Measurements from ENCODE around the gene KCNT1.

The KCNT1 gene

DNA sequence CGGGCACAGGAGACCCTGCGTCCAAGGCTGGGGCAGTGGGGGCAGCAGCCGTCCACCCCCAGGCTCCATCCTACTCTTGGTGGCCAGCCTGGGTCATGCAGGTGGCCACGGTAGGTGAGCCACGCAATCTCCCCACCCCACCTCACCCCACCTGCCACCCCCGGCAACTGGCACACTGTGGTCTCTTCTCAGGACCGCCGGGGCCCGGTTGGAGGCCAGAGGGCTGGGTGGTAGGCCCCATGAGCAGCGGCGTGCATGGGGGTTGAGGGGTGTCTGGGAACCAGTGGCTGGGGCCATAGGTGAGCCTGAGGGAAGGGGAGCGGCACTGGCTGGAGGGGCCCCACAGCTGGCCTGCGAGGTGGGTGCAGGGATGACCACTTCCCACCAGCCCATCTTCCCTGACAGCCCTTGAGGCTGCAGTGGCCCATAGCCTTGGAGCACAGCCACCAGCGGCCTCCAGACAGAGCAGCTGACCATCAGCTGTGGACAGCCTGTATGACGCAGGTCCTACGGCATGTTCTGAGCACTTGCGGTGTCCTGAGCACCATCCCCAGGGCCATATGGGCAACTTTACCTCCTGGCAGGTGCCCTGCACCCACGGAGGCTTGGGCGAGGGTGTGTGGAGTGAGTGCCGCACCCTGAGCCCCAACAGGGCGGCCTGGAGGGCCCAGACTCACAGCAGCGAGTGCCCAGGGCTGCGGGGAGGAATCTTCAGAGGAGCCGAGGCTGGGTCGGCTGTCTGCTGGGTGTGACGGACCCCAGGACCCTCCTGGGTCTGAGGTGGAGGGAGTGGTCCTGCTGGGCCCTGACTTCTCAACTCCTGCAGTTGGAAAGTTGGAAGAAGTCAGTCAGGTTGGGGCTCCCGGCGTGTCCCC is 47.4 kb downstream of the KCNT1 start:
- no peak overlapping the region for H3K4me3 ChIP-seq (ENCODE audit: low read depth, low read length)
- DNase-seq (ENCODE audit: low read depth): no peak
- TF ChIP-seq, protein P1, sequence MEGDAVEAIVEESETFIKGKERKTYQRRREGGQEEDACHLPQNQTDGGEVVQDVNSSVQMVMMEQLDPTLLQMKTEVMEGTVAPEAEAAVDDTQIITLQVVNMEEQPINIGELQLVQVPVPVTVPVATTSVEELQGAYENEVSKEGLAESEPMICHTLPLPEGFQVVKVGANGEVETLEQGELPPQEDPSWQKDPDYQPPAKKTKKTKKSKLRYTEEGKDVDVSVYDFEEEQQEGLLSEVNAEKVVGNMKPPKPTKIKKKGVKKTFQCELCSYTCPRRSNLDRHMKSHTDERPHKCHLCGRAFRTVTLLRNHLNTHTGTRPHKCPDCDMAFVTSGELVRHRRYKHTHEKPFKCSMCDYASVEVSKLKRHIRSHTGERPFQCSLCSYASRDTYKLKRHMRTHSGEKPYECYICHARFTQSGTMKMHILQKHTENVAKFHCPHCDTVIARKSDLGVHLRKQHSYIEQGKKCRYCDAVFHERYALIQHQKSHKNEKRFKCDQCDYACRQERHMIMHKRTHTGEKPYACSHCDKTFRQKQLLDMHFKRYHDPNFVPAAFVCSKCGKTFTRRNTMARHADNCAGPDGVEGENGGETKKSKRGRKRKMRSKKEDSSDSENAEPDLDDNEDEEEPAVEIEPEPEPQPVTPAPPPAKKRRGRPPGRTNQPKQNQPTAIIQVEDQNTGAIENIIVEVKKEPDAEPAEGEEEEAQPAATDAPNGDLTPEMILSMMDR (IDR thresholded peaks at IDR 0.05; ENCODE audit: control insufficient read depth, extremely low read depth, insufficient read depth): no peak

DNA sequence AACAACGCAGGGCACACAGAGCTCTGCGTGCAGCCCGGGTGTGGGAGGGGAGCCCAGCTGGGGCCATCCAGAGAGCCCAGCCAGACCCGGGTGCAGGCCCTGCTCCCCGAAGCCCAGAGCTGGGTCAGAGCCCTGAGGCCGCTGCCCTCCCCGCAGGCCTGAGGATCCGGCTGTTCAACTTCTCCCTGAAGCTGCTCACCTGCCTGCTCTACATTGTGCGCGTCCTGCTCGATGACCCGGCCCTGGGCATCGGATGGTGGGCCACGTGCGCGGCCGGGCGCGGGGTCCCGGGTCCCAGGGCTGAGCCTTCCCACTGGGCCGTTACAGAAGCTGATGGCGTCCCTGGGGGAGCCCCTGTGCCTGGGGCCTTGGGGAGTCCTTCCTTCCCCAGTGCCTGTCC is 48.8 kb downstream of the KCNT1 start:
- TF ChIP-seq, protein P1 (IDR thresholded peaks at IDR 0.05; ENCODE audit: control insufficient read depth, extremely low read depth, insufficient read depth): no peak
- DNase-seq (ENCODE audit: low read depth): no peak
- H3K4me3 ChIP-seq (ENCODE audit: low read depth, low read length): no peak overlapping the region

DNA sequence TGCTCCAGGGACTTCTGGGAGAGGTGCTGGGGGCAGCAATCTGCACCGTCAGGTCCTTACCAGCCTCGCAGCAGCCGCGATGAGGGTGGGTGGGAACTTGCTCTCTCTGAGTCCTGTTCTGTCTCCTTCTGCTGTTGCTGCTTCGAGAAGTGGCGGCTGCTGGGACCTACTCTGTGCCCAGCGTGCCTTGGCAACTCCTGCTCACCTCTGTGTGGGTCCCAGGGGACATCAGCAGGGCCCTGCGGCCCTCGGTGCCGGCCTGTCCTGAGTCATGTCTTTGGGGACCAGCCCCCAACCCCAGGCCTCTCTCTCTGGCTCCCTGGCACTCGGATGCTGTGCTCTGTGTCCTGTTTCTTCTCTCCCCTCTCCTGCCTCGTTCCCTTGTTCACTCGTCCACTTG is 49.5 kb downstream of the KCNT1 start:
- no peak overlapping the region for H3K4me3 ChIP-seq (ENCODE audit: low read depth, low read length)
- DNase-seq (ENCODE audit: low read depth): no peak
- TF ChIP-seq, protein P1 (IDR thresholded peaks at IDR 0.05; ENCODE audit: control insufficient read depth, extremely low read depth, insufficient read depth): no peak

DNA sequence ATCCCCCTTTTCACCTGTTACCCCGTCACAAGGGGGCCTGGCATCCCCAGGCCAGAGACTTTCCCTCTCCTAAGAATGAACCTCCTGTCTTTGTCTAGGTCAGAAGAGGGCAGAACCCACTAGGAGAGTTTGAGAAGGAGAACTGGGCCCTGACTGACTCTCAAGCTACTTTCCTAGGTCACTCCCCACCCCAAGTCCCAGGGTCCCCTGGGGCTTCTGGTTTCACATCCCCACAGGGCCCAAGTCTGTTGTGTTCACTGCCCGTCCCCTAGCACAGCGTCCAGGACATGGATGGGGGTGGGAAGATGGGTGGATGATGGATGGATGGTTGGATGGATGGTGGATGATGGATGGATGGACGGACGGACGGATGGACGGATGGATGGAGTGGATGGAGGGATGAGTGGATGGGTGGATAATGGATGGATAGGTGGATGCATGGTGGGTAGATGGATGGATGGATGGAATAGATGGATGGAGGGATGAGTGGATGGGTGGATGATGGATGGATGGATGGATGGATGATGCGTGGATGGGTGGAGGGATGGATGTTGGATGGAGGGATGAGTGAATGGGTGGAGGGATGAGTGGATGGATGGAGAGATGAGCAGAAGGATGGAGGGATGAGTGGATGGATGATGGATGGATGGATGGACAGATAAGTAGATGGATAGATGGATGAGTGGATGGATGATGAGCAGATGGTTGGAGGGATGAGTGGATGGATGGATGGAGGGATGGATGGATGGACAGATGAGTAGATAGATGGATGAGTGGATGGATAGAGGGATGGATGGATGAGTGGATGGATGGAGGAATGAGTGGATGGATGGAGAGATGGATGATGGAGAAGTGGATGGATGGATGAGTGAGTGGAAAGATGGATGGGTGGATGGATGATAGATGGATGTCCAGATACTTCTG is 50.6 kb downstream of the KCNT1 start:
- TF ChIP-seq, protein P1 (IDR thresholded peaks at IDR 0.05; ENCODE audit: control insufficient read depth, extremely low read depth, insufficient read depth): no peak
- DNase-seq (ENCODE audit: low read depth): no peak
- no peak overlapping the region for H3K4me3 ChIP-seq (ENCODE audit: low read depth, low read length)

DNA sequence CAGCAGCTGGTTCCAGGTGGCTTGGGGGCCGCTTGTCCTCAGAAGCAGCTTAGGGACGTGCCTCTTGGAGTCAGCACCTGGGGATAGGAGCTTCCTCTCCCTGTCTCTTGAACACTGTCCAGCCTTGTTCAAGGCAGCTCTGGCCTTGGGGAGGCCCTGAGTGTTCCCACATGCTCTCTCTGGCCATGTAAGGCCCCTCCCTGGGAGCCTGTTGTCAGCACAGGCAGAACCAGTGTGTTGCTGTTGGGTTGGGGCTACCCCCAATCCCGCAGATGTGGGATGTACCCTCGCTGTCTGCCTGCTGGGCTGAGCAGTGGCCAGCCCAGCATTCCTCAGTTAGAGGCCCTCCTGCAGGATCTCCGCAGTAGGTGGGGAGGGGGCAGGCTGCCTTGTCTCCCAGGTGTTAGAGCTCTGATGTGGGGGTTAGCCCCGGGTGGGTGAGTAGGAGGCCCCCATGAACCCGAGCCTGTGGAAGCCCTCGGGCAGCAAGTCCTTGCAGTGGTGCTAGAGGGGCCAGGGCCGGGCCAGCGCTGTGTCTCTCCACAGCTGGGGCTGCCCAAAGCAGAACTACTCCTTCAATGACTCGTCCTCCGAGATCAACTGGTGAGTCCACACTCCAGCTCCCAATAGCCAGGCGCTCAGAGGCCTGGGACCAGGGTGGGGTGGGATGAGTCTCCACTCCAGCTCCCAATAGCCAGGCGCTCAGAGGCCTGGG is 51.6 kb downstream of the KCNT1 start:
- no peak for DNase-seq (ENCODE audit: low read depth)
- TF ChIP-seq, protein P1 (IDR thresholded peaks at IDR 0.05; ENCODE audit: control insufficient read depth, extremely low read depth, insufficient read depth): no peak
- H3K4me3 ChIP-seq (ENCODE audit: low read depth, low read length): no peak overlapping the region

DNA sequence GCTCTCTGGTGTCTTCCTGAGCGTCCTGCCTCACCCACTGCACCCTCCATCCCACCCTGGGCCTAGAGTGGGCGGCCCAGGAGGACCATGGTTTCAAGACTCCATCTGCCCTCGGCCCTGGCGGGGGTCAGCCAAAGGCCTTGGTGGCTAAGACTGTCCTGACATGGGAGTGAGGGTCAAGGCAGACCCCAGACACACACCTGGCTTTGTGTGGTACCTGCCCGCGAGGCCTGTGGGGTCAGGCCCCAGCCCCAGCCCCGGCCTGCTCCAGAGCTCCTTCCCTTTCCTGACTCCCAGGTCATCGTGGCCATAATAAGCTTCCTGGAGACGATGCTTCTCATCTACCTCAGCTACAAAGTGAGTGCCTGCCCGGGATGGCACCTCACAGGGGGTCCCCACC is 54.6 kb downstream of the KCNT1 start:
- no peak for DNase-seq (ENCODE audit: low read depth)
- no peak overlapping the region for H3K4me3 ChIP-seq (ENCODE audit: low read depth, low read length)
- TF ChIP-seq, protein P1 (IDR thresholded peaks at IDR 0.05; ENCODE audit: control insufficient read depth, extremely low read depth, insufficient read depth): no peak

Data from LNCaP clone FGC (cell line).